ENCODE data around the gene TFRC.
"Not testable (repeated sequence)": the region's sequence is repeated elsewhere in the genome, so short reads cannot be mapped to it uniquely, and the experiment has no call there.

TFRC gene

GRCh38 chr3:196082619-196082971, 705 bp upstream of the TFRC start:
- no peak for DNase-seq (ENCODE audit: low read depth in 4 of 4, low spot score in 1 of 4)

- DNase-seq (ENCODE audit: low read depth in 4 of 4, low spot score in 1 of 4): peak in 3 of 4 experiments; percentile 21 to 50 (median 33)
Observed at GRCh38 chr3:196081002-196081833, 672 bp downstream of the TFRC start.

GRCh38 chr3:196080101-196080846, 1.6 kb downstream of the TFRC start:
- not testable (repeated sequence) for DNase-seq (ENCODE audit: low read depth in 4 of 4, low spot score in 1 of 4)

GRCh38 chr3:196079682-196080081, 2.2 kb downstream of the TFRC start:
- DNase-seq (ENCODE audit: low read depth in 4 of 4, low spot score in 1 of 4): no peak

- no peak for DNase-seq (ENCODE audit: low read depth in 4 of 4, low spot score in 1 of 4)
Observed at GRCh38 chr3:196075013-196075412, 6.9 kb downstream of the TFRC start.

- peak in 3 of 4 experiments; percentile 24 to 38 (median 37) for DNase-seq (ENCODE audit: low read depth in 4 of 4, low spot score in 1 of 4)
Observed at GRCh38 chr3:196073255-196073753, 8.6 kb downstream of the TFRC start.

- no peak for DNase-seq (ENCODE audit: low read depth in 4 of 4, low spot score in 1 of 4)
Observed at GRCh38 chr3:196072313-196072712, 9.6 kb downstream of the TFRC start.

GRCh38 chr3:196068812-196069211, 13.1 kb downstream of the TFRC start:
- not testable (repeated sequence) for DNase-seq (ENCODE audit: low read depth in 4 of 4, low spot score in 1 of 4)

GRCh38 chr3:196067439-196067838, 14.5 kb downstream of the TFRC start:
- DNase-seq (ENCODE audit: low read depth in 4 of 4, low spot score in 1 of 4): no peak

GRCh38 chr3:196063971-196064370, 17.9 kb downstream of the TFRC start:
- DNase-seq (ENCODE audit: low read depth in 4 of 4, low spot score in 1 of 4): no peak

- no peak for DNase-seq (ENCODE audit: low read depth in 4 of 4, low spot score in 1 of 4)
Observed at GRCh38 chr3:196063456-196063855, 18.4 kb downstream of the TFRC start.

GRCh38 chr3:196063049-196063448, 18.8 kb downstream of the TFRC start:
- no peak for DNase-seq (ENCODE audit: low read depth in 4 of 4, low spot score in 1 of 4)

GRCh38 chr3:196060834-196061233, 21.1 kb downstream of the TFRC start:
- no peak for DNase-seq (ENCODE audit: low read depth in 4 of 4, low spot score in 1 of 4)

- no peak for DNase-seq (ENCODE audit: low read depth in 4 of 4, low spot score in 1 of 4)
Observed at GRCh38 chr3:196057760-196058331, 24.0 kb downstream of the TFRC start.

GRCh38 chr3:196056371-196056770, 25.5 kb downstream of the TFRC start:
- not testable (repeated sequence) for DNase-seq (ENCODE audit: low read depth in 4 of 4, low spot score in 1 of 4)

- DNase-seq (ENCODE audit: low read depth in 4 of 4, low spot score in 1 of 4): no peak
Observed at GRCh38 chr3:196055683-196056270, 26.1 kb downstream of the TFRC start.

GRCh38 chr3:196055240-196055639, 26.6 kb downstream of the TFRC start:
- DNase-seq (ENCODE audit: low read depth in 4 of 4, low spot score in 1 of 4): no peak

GRCh38 chr3:196054661-196055060, 27.2 kb downstream of the TFRC start:
- DNase-seq (ENCODE audit: low read depth in 4 of 4, low spot score in 1 of 4): no peak

GRCh38 chr3:196053487-196053886, 28.4 kb downstream of the TFRC start:
- DNase-seq (ENCODE audit: low read depth in 4 of 4, low spot score in 1 of 4): no peak

- DNase-seq (ENCODE audit: low read depth in 4 of 4, low spot score in 1 of 4): no peak
Observed at GRCh38 chr3:196051282-196052076, 30.4 kb downstream of the TFRC start.

- DNase-seq (ENCODE audit: low read depth in 4 of 4, low spot score in 1 of 4): no peak
Observed at GRCh38 chr3:196050597-196050996, 31.3 kb downstream of the TFRC start.

All from stimulated activated CD4-positive, alpha-beta T cell treated with anti-CD3 and anti-CD28 coated beads, Interleukin-1b, Interleukin-23, amount 100 ng/mL, for 24 hours (primary cell).